ENCODE measurements around the gene RNF145.

RNF145 gene

GRCh38 chr5:159199225-159199624 is 10.1 kb downstream of the RNF145 start:
- no peak for DNase-seq
- intact Hi-C loops (cut with DNase I) = no loop called here

- no peak for DNase-seq
- intact Hi-C loops (cut with DNase I) = no loop called here
Observed at GRCh38 chr5:159198063-159199036, 11.0 kb downstream of the RNF145 start.

DNA sequence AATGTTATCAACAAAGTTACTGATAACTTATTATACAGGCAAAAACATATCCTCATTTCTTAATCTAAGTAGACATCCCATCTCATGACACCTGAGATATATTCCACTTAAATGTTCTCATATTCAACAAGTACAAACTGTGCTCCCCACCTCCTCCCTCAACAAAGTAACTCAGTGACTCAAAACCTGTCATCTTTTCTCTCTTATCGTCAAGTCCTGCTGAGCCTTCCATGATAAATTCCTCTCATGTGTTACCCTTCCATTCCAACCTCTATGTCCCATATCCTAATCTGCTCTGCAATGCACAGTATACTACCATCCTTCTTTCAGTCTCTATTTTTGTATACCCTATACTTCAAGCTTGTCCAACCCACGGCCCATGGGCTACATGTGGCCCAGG is 13.6 kb downstream of the RNF145 start:
- DNase-seq = peak in 1 of 42 donors; percentile 23
- intact Hi-C loops (cut with DNase I) = no loop called here

DNA sequence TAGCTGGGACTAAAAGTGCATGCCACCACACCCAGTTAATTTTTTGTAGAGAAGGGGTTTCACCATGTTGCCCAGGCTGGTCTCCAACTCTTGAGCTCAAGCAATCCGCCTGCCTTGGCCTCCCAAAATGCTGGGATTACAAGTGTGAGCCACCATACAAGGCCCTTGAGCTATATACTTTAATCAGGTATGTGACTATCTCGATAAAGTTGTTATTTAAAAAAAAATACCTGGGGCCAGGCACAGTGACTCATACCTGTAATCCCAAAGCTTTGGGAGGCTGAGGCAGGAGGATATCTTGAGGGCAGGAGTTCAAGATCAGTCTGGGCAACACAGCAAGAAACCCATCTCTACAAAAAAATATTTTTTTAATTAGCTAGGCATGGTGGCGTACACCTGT is 19.2 kb downstream of the RNF145 start:
- DNase-seq = no peak
- intact Hi-C loops (cut with DNase I) = no loop called here

GRCh38 chr5:159189310-159189709 is 20.0 kb downstream of the RNF145 start:
- intact Hi-C loops (cut with DNase I) = no loop called here
- no peak for DNase-seq

DNA sequence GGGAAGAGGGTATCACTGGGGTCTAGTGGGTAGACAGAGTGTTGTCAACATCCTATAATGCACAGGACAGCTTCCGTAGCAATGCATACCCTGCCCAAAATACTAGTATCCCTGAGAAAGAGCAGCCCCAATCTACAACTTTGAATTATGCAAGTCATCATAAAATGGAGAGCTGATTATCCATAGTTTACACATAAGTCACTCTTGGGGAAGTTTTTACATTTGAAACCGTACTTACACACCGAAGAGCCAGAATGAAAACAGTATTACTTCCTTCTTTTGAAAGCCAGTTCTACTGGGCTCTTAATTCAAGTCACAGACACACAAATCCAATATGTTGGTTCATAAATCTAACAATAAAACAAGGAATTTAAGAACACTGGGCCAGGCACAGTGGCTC is 21.6 kb downstream of the RNF145 start:
- intact Hi-C loops (cut with DNase I) = no loop called here
- no peak for DNase-seq

DNA sequence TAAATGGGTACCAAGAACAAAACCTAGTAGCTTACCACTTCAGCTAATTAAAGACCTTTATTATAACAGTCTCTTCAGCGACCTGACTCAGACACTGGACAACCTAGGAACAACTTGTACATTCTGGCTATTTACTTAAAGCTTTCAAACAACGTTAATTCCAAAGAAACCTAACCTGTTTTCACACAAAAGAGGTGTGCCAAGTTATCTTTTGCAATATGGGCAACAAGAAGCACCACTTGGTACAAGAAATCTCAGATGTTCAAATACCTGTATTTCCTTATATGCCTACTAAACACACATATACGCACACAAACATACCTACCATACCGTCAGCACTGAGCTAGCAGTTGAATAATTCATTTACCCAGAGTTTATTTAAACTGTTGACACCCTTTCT is 23.0 kb downstream of the RNF145 start:
- DNase-seq = no peak
- intact Hi-C loops (cut with DNase I) = no loop called here

GRCh38 chr5:159185773-159186172 is 23.6 kb downstream of the RNF145 start:
- intact Hi-C loops (cut with DNase I) = no loop called here

DNA sequence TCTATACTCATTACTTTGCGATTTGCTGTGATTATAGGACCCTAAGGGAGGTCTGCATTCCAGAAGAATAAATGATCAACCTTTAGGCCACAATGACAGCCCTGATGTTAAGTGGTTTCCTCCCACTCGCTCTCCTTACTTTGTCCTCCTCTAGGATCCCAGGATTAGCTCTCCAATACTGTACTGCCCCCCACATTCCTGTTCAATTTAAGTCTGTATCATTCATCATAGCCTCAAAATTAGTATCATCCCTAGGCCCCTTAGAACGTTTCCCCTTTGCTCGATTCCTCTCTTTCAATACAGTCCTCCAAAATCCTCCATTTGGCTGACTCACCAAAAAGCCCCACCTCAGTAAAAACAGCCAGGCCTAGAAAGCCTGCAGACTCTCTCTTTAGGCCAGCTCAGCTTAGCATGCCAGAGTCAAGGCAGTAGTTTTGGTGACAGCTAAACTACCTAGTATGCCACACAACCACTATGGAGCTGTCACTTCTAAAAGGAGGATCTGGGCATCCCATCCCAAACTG is 24.4 kb downstream of the RNF145 start:
- intact Hi-C loops (cut with DNase I) = no loop called here
- no peak for DNase-seq

More at GRCh38 chr5:159185773-159186172, 23.6 kb downstream of the RNF145 start:
- no peak for DNase-seq

DNA sequence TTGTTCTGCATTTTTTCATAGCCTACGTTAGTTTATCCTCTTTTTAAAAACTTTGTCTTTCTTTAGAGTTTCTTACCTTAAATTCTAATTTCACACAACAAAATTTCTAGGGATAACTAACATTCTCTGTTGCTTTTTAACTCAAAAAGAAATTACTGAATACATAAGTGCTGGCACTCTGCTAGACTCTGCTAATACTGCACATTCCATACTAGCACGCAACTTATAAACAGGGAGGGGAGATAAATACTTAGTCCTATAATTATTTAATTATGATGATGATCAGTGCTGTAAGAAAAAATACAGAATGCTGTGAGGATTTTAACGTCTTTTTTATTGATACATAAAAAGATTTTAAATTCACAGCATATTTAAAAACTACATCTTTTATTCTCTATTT is 25.1 kb downstream of the RNF145 start:
- intact Hi-C loops (cut with DNase I) = no loop called here
- DNase-seq = no peak

- DNase-seq = no peak
- intact Hi-C loops (cut with DNase I) = no loop called here
Observed at GRCh38 chr5:159183247-159183646, 26.1 kb downstream of the RNF145 start.

GRCh38 chr5:159182691-159183090 is 26.7 kb downstream of the RNF145 start:
- no peak for DNase-seq
- intact Hi-C loops (cut with DNase I) = no loop called here

DNA sequence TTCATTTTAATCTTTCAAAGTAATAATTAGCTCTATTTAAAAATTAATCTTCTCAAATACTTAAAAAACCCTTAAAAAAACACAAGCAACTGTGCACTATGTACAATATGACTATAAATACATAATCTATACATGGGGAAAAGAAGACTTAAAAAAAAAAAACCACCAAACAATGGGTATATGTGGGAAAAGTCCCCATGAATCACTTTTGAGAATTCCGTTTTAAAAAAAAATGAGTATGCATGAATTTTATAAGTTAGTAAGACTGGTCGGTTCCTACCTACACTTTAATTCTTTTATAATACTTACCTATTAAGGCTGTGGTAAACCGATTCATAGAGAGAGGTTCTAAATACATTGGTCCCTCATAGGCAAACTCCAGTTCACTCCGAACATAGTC is 27.7 kb downstream of the RNF145 start:
- DNase-seq = no peak
- intact Hi-C loops (cut with DNase I) = no loop called here

- DNase-seq = no peak
- intact Hi-C loops (cut with DNase I) = no loop called here
Observed at GRCh38 chr5:159181152-159181551, 28.2 kb downstream of the RNF145 start.

DNA sequence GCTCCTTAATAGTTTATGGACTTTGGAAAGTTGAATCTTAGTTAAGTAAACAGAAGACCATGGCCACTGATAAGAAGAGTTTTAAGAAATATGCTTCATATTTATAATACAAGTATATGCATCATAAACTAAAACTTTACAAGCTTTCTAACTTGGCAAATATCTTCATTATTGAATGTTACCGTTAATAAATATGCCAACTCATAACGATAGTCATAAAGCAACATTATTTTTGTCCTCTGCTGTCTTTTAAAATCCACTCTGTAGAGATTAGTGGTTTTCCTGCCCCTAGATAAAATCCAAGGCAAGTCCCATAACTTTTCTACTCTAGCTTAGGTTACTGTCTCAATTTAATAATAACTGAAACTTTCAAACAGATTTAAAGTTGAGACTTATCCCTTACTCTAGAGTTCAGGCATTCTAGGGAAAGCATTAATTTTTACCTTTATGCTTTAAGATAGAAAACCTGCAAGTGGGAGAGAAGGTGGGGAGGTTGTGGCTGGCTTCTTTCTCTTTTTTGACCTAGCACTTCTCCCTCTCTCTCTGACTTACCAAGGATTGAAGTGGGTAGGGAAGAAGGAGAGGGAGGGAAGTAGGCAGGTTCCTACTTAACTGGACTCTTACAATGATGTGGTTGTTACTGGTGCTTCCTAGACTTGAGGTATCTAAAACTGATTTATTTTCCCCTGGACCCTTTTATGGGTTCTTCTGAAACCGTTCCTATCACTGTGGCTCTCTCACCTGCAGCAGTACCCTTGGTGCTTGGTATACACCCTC is 29.6 kb downstream of the RNF145 start:
- intact Hi-C loops (cut with DNase I) = no loop called here
- DNase-seq = no peak

DNA sequence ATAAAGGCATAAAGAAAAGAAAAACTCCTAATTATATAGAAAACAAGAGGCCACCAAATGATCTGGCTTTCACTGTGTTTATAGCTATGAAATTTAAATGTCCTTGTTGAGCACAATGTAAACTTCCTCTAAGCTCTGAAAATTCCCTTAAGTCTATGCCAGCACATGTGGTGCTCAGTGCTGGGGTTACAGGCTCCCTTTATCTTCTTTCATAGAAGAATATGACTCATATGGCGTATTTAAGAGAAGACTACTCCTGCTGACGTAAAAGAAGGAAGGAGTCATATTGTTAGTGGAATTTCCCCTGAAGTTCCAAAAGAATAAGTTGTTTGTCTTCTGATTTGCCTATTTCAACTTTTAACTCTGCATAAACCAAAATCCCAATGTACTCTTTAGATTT is 30.4 kb downstream of the RNF145 start:
- intact Hi-C loops (cut with DNase I) = no loop called here
- DNase-seq = no peak

- intact Hi-C loops (cut with DNase I) = no loop called here
- no peak for DNase-seq
Observed at GRCh38 chr5:159175547-159175946, 33.8 kb downstream of the RNF145 start.

GRCh38 chr5:159174511-159175168 is 34.7 kb downstream of the RNF145 start:
- intact Hi-C loops (cut with DNase I) = no loop called here
- DNase-seq = no peak

- DNase-seq = no peak
- intact Hi-C loops (cut with DNase I) = no loop called here
Observed at GRCh38 chr5:159171274-159171673, 38.1 kb downstream of the RNF145 start.

- peak in 2 of 42 donors; percentile 33 to 62 for DNase-seq
- intact Hi-C loops (cut with DNase I) = no loop called here
Observed at GRCh38 chr5:159170021-159170420, 39.3 kb downstream of the RNF145 start.

Measured in head of caudate nucleus (tissue), 42 donors.